Stomach (tissue), 4 donors: ENCODE measurements around the gene ITGA1.

Experiments
- CTCF ChIP-seq, 7 experiments: fragments of 450-650 bp in 4 of 7; fragments of 200-600 bp in 3 of 7; sonication (generic) in 3 of 7; IDR thresholded peaks; one replicate each; pipeline ENCODE4 v1.5.1; 2016 to 2019; ENCODE audit warnings: antibody characterized with exemption in 7 of 7, control low read depth in 2 of 7, mild to moderate bottlenecking in 1 of 7
- EP300 ChIP-seq: sonication (generic); formaldehyde crosslinking; IDR thresholded peaks from one replicate; pipeline ENCODE4 v1.6.1; 2017; ENCODE audit warnings: antibody characterized with exemption

- TF ChIP-seq CTCF (IDR thresholded peaks at IDR 0.05) (no peak), EP300 (no peak)
Measured at GRCh38 chr5:52870448-52870847, 82.7 kb downstream of the ITGA1 start.
